ENCODE measurements around the gene ANGPTL4. TPM values are rescaled to one million over a fixed set of nuclear protein-coding genes. Genes with fewer than 3 reads are reported as not detected.
A peak's percentile ranks its signal among the peaks of the same experiment; 100 is the strongest.
"Not testable (repeated sequence)": the region's sequence is repeated elsewhere in the genome, so short reads cannot be mapped to it uniquely, and the experiment has no call there.

ANGPTL4 gene
- total RNA-seq, 1 donor from 2014 or later = 9.2 TPM

GRCh38 chr19:8355631-8356402, 8.1 kb upstream of the ANGPTL4 start:
- DNase-seq (ENCODE audit: low spot score) (no peak), ATAC-seq (peak; percentile 63)
- intact Hi-C loops (cut with DNase I) = loop anchor here (10.0 kb wide), 1 partner anchor 149 kb away; the partner anchor contains the start of gene PRAM1

GRCh38 chr19:8357007-8357521, 6.9 kb upstream of the ANGPTL4 start:
- intact Hi-C loops (cut with DNase I) = loop anchor here (10.0 kb wide), 1 partner anchor 148 kb away; the partner anchor contains the start of gene PRAM1
- ATAC-seq (no peak), DNase-seq (ENCODE audit: low spot score) (no peak)

- no peak for DNase-seq (ENCODE audit: low spot score)
- ATAC-seq = no peak
- intact Hi-C loops (cut with DNase I) = loop anchor here (10.0 kb wide), 1 partner anchor 146 kb away; the partner anchor contains the start of gene PRAM1
These were observed 5.0 kb upstream of the ANGPTL4 start for GRCh38 chr19:8358948-8359347.

GRCh38 chr19:8360196-8360595, 3.8 kb upstream of the ANGPTL4 start:
- DNase-seq (ENCODE audit: low spot score) (no peak), ATAC-seq (no peak)
- intact Hi-C loops (cut with DNase I) = no loop called here

- DNase-seq (ENCODE audit: low spot score) = peak; percentile 92
- ATAC-seq = peak; percentile 71
- intact Hi-C loops (cut with DNase I) = no loop called here
These were observed 1.8 kb upstream of the ANGPTL4 start for GRCh38 chr19:8361921-8362793.

GRCh38 chr19:8366121-8366581, 2.2 kb downstream of the ANGPTL4 start:
- intact Hi-C loops (cut with DNase I) = no loop called here
- DNase-seq (ENCODE audit: low spot score) (no peak), ATAC-seq (no peak)

GRCh38 chr19:8366961-8367326, 3.0 kb downstream of the ANGPTL4 start:
- ATAC-seq (peak; percentile 3), DNase-seq (ENCODE audit: low spot score) (peak; percentile 67)
- intact Hi-C loops (cut with DNase I) = no loop called here

GRCh38 chr19:8367327-8368001, 3.5 kb downstream of the ANGPTL4 start:
- intact Hi-C loops (cut with DNase I) = no loop called here
- peak; percentile 62 for ATAC-seq
- DNase-seq (ENCODE audit: low spot score) = peak; percentile 91

GRCh38 chr19:8370176-8371010, 6.4 kb downstream of the ANGPTL4 start:
- intact Hi-C loops (cut with DNase I) = no loop called here
- ATAC-seq (peak; percentile 81), DNase-seq (ENCODE audit: low spot score) (no peak)

GRCh38 chr19:8371011-8371804, 7.3 kb downstream of the ANGPTL4 start:
- intact Hi-C loops (cut with DNase I) = no loop called here
- DNase-seq (ENCODE audit: low spot score) (no peak), ATAC-seq (peak; percentile 1)

- DNase-seq (ENCODE audit: low spot score) = no peak
- intact Hi-C loops (cut with DNase I) = no loop called here
- peak; percentile 92 for ATAC-seq
These were observed 10.2 kb downstream of the ANGPTL4 start for GRCh38 chr19:8373867-8374813.

GRCh38 chr19:8375766-8376165, 11.8 kb downstream of the ANGPTL4 start:
- DNase-seq (ENCODE audit: low spot score); intact Hi-C loops (cut with DNase I); ATAC-seq: not testable (repeated sequence)

GRCh38 chr19:8376373-8376974, 12.5 kb downstream of the ANGPTL4 start:
- intact Hi-C loops (cut with DNase I); DNase-seq (ENCODE audit: low spot score); ATAC-seq: not testable (repeated sequence)

- ATAC-seq = no peak
- DNase-seq (ENCODE audit: low spot score) = no peak
- intact Hi-C loops (cut with DNase I) = no loop called here
These were observed 13.6 kb downstream of the ANGPTL4 start for GRCh38 chr19:8377598-8377997.

GRCh38 chr19:8379156-8379891, 15.4 kb downstream of the ANGPTL4 start:
- ATAC-seq; DNase-seq (ENCODE audit: low spot score); intact Hi-C loops (cut with DNase I): not testable (repeated sequence)
